HepG2 (cell line): Measurements from ENCODE around the gene STARD8. TPM values are rescaled to one million over a fixed set of nuclear protein-coding genes. Genes with fewer than 3 reads are reported as not detected.

Source experiments
- ATAC-seq: fragments of 200-7000 bp; cut with Tn5 transposase; 3 replicates; pipeline ENCODE4 v1.9.1; 2020; ENCODE audit warnings: mild to moderate bottlenecking, moderate library complexity
- BruUV-seq: library from RNA; stranded (reverse); fragments of 400-500 nt; replicated peaks from 2 replicates; lab custom pipeline; 2021; lab: Mats Ljungman, UMichigan
- CTCF ChIA-PET: fragments of 300-600 bp; formaldehyde crosslinking; extraction: SDS; loops from one replicate; lab custom pipeline; 2021; ENCODE audit warnings: low total read pairs, inconsistent platforms, low intra/inter-chr PET ratio; lab: Yijun Ruan, JAX
- POLR2A ChIA-PET: fragments of 350-600 bp; sonication (Branson Sonifier 250); formaldehyde crosslinking; loops from one replicate; lab custom pipeline; 2020; ENCODE audit warnings: antibody characterized with exemption, inconsistent platforms; lab: Yijun Ruan, JAX
- DNase-seq: peaks from one replicate; pipeline ENCODE4 v3.0.0-alpha.2; 2015; ENCODE audit warnings: low spot score
- FAIRE-seq: peaks from 3 replicates; lab custom pipeline; 2011; peaks lifted over from hg19 to GRCh38; lab: Jason Lieb, UNC
- H2AFZ ChIP-seq: one replicate; pipeline ENCODE4 v1.6.1; 2011; ENCODE audit warnings: low read length, inconsistent platforms
- H3K27ac ChIP-seq: fragments of 300-600 bp; 3 replicates; pipeline ENCODE4 v1.8.0; 2011; ENCODE audit warnings: mixed run types, mild to moderate bottlenecking, mixed read lengths, low read length, inconsistent platforms; ENCODE audit not compliant: insufficient read depth; ENCODE audit errors: extremely low read length
- H3K27me3 ChIP-seq, 2 experiments: fragments of 200-600 bp in 1 of 2; 2 replicates in 1 of 2; 3 replicates in 1 of 2; pipeline versions ENCODE4 v1.6.0 to v1.8.0; 2011; ENCODE audit warnings: low read length in 2 of 2, mild to moderate bottlenecking in 2 of 2, moderate library complexity in 2 of 2, inconsistent platforms in 1 of 2; ENCODE audit not compliant: insufficient read depth in 2 of 2, control insufficient read depth in 1 of 2
- H3K36me3 ChIP-seq, 2 experiments: fragments of 200-600 bp in 1 of 2; replicated peaks in 1 of 2; 2 replicates in 1 of 2; 3 replicates in 1 of 2; pipeline versions ENCODE4 v1.5.1 to v1.8.0; 2011; ENCODE audit warnings: low read length in 2 of 2, inconsistent platforms in 1 of 2; ENCODE audit not compliant: insufficient read depth in 2 of 2, control insufficient read depth in 1 of 2
- H3K4me1 ChIP-seq: 2 replicates; pipeline ENCODE4 v1.5.1; 2012; ENCODE audit warnings: low read length, inconsistent platforms; ENCODE audit not compliant: insufficient read depth
- H3K4me2 ChIP-seq: 2 replicates; pipeline ENCODE4 v1.6.0; 2011; ENCODE audit warnings: low read depth, low read length, inconsistent platforms
- H3K4me3 ChIP-seq, 3 experiments: fragments of 200-600 bp in 1 of 3; sonication (generic), shearing (Covaris generic) in 1 of 3; replicated peaks in 1 of 3; 2 replicates each; pipeline ENCODE4 v1.5.1; 2011 to 2016; ENCODE audit warnings: low read length in 3 of 3, inconsistent platforms in 2 of 3, low read depth in 2 of 3, mild to moderate bottlenecking in 2 of 3, control low read depth in 1 of 3, mixed read lengths in 1 of 3; ENCODE audit not compliant: insufficient read depth in 1 of 3
- H3K79me2 ChIP-seq: one replicate; pipeline ENCODE4 v1.6.1; 2011; ENCODE audit warnings: low read length, inconsistent platforms; ENCODE audit not compliant: insufficient read depth
- H3K9ac ChIP-seq: 2 replicates; pipeline ENCODE4 v1.6.0; 2011; ENCODE audit warnings: mild to moderate bottlenecking, low read depth, low read length, inconsistent platforms; ENCODE audit not compliant: insufficient read depth
- H3K9me3 ChIP-seq: 2 replicates; pipeline ENCODE4 v1.5.1; 2012; ENCODE audit warnings: mild to moderate bottlenecking, low read length
- H4K20me1 ChIP-seq: 2 replicates; pipeline ENCODE4 v1.6.0; 2011; ENCODE audit warnings: inconsistent platforms, mild to moderate bottlenecking, low read length, moderate library complexity; ENCODE audit not compliant: insufficient read depth
- CEBPB ChIP-seq: IDR thresholded peaks from 2 replicates; pipeline ENCODE4 v1.6.1; 2011; ENCODE audit warnings: low read depth, low read length, improper control_type of control experiment, borderline replicate concordance
- DMAP1 ChIP-seq: IDR thresholded peaks from 2 replicates; pipeline ENCODE4 v1.6.1; 2016
- DZIP1 ChIP-seq: sonication (generic); formaldehyde crosslinking; IDR thresholded peaks from 2 replicates; pipeline ENCODE4 v1.5.0; 2020; ENCODE audit warnings: mild to moderate bottlenecking, missing genetic modification reagents
- GTF3A ChIP-seq: sonication (generic); formaldehyde crosslinking; conservative IDR thresholded peaks from 2 replicates; pipeline ENCODE4 v1.4.0; 2020; ENCODE audit warnings: mild to moderate bottlenecking, missing genetic modification reagents
- KLF16 ChIP-seq, 2 experiments: sonication (generic) in 1 of 2; formaldehyde crosslinking in 1 of 2; IDR thresholded peaks; 2 replicates each; pipeline versions ENCODE4 v1.6.1 to v1.8.0; 2016 to 2023; ENCODE audit warnings: missing genetic modification reagents in 2 of 2, missing compliant biosample characterization in 1 of 2
- NBN ChIP-seq: fragments of 450-650 bp; conservative IDR thresholded peaks from 2 replicates; pipeline ENCODE4 v1.6.1; 2017
- NFKBIZ ChIP-seq: IDR thresholded peaks from 2 replicates; pipeline ENCODE4 v1.6.1; 2018; ENCODE audit warnings: missing genetic modification reagents, missing compliant biosample characterization
- NR2C2 ChIP-seq: sonication (generic); formaldehyde crosslinking; IDR thresholded peaks from 2 replicates; pipeline ENCODE4 v1.4.0; 2020; ENCODE audit warnings: missing genetic modification reagents, mild to moderate bottlenecking, moderate library complexity, borderline replicate concordance
- PHF21A ChIP-seq: sonication (generic); formaldehyde crosslinking; IDR thresholded peaks from 2 replicates; pipeline ENCODE4 v1.5.0; 2020; ENCODE audit warnings: mild to moderate bottlenecking, missing genetic modification reagents
- TEAD2 ChIP-seq: sonication (generic); formaldehyde crosslinking; IDR thresholded peaks from 2 replicates; pipeline ENCODE4 v1.9.0; 2021; ENCODE audit warnings: missing genetic modification reagents
- TEF ChIP-seq: sonication (generic); formaldehyde crosslinking; IDR thresholded peaks from 2 replicates; pipeline ENCODE4 v1.5.0; 2020; ENCODE audit warnings: missing genetic modification reagents
- ZNF224 ChIP-seq: sonication (generic); formaldehyde crosslinking; IDR thresholded peaks from 2 replicates; pipeline ENCODE4 v1.5.0; 2020; ENCODE audit warnings: mild to moderate bottlenecking, missing genetic modification reagents
- ZNF3 ChIP-seq: IDR thresholded peaks from 2 replicates; pipeline ENCODE4 v1.7.0; 2017; ENCODE audit warnings: inconsistent platforms
- ZNF556 ChIP-seq: sonication (generic); formaldehyde crosslinking; IDR thresholded peaks from 2 replicates; pipeline ENCODE4 v1.4.0; 2020; ENCODE audit warnings: mild to moderate bottlenecking, missing genetic modification reagents, borderline replicate concordance
- ZNF646 ChIP-seq: sonication (generic); formaldehyde crosslinking; IDR thresholded peaks from 2 replicates; pipeline ENCODE4 v1.9.0; 2021; ENCODE audit warnings: mild to moderate bottlenecking, missing genetic modification reagents
- ZNF761 ChIP-seq: sonication (generic); formaldehyde crosslinking; conservative IDR thresholded peaks from 2 replicates; pipeline ENCODE4 v1.4.0; 2020; ENCODE audit warnings: mild to moderate bottlenecking, missing genetic modification reagents
- ZNF83 ChIP-seq: sonication (generic); formaldehyde crosslinking; IDR thresholded peaks from 2 replicates; pipeline ENCODE4 v1.4.0; 2020; ENCODE audit warnings: missing genetic modification reagents, mild to moderate bottlenecking, borderline replicate concordance
- WGBS: methylation state at CpG from one replicate; pipeline ENCODE4 v1.1.6; 2017; ENCODE audit warnings: low lambda C conversion rate; 5-methylcytosine and 5-hydroxymethylcytosine counted together
- in situ Hi-C: cut with HindIII; loops from 2 replicates; pipeline ENCODE4 v1.10.0; 2017; ENCODE audit warnings: low pct_unique_long_range_greater_than_20kb; ENCODE audit not compliant: extremely low pct_ligation_motif_present
- intact Hi-C: fragments of 100-400 bp; cut with micrococcal nuclease; formaldehyde crosslinking; loops from one replicate; pipeline ENCODE4 v1.10.0; 2022; ENCODE audit not compliant: unreplicated experiment
- polyA plus RNA-seq, 8 experiments: library from polyadenylated mRNA; depleted of rRNA in 3 of 8; stranded (reverse) in 7 of 8; unstranded in 1 of 8; fragments of >200 nt; fragmentation: Illumina TruSeq in 4 of 8; extraction: Trizol in 4 of 8; gene quantifications; 2 replicates each; pipeline versions ENCODE4 v1.2.1 to v1.2.3, GENCODE V29; 2011 to 2016; ENCODE audit warnings: low read depth in 4 of 8, missing spikeins in 1 of 8, mixed read lengths in 1 of 8; ENCODE audit not compliant: insufficient read depth in 1 of 8
- total RNA-seq, 5 experiments: library from RNA; depleted of rRNA; stranded (reverse); fragments of >200 nt; fragmentation: Illumina TruSeq; extraction: Trizol; gene quantifications; 2 replicates each; pipeline ENCODE4 v1.2.3, GENCODE V29; 2016; ENCODE audit warnings: low read depth in 1 of 5

The STARD8 gene
- total and polyA plus RNA-seq, 2 of the 13 experiments (the other 11 are each of a cell fraction or from before 2014, with no cell fraction given) = 0.02 to 0.09 TPM

GRCh38 chrX:68731254-68731653 lies 83.8 kb downstream of the STARD8 start:
- Histone ChIP-seq H3K4me3 (no peak overlapping the region), H3K27me3 (no peaks in the 10 kb centered on the region), H3K9me3 (no peaks in the 10 kb centered on the region), H3K79me2 (no peaks in the 10 kb centered on the region), H3K4me1 (no peaks in the 10 kb centered on the region), H2AFZ (no peak overlapping the region), H3K27ac (no peak overlapping the region), H3K36me3 (no peaks in the 10 kb centered on the region), H4K20me1 (no peaks in the 10 kb centered on the region), H3K9ac (no peak overlapping the region), H3K4me2 (no peak overlapping the region)
- intact Hi-C loops = loop anchor here (5.0 to 10.0 kb wide), 2 partner anchors 484 to 556 kb away; no protein-coding TSS in a partner anchor
- BruUV-seq = no TSS peak
- ChIA-PET POLR2A (no interaction called here), CTCF (no interaction called here)
- DNase-seq (no peak), ATAC-seq (no peak), FAIRE-seq (no peak)
- in situ Hi-C loops = loop anchor here (5.0 kb wide), 1 partner anchor 81 kb away; no protein-coding TSS in a partner anchor
- no CpG with 5 or more reads among the region's 2 CpGs for WGBS
- TF ChIP-seq NBN (no peak), ZNF556 (no peak), ZNF761 (CRISPR knock-in tag) (no peak), TEAD2 (CRISPR knock-in tag) (no peak), ZNF224 (CRISPR knock-in tag) (no peak), TEF (CRISPR knock-in tag) (no peak), ZNF3 (CRISPR knock-in tag) (no peak), DMAP1 (CRISPR knock-in tag) (no peak), NR2C2 (CRISPR knock-in tag) (no peak), ZNF83 (CRISPR knock-in tag) (no peak), ZNF646 (no peak), PHF21A (CRISPR knock-in tag) (no peak), CEBPB (no peak), KLF16 (CRISPR knock-in tag; IDR thresholded peaks at IDR 0.05) (no peak), NFKBIZ (no peak), GTF3A (CRISPR knock-in tag) (no peak), DZIP1 (no peak)
